A549 treated with RU486 at 1 μM for 4 hours (cell line): ENCODE data around the gene NFIA. TPM values are rescaled to one million over a fixed set of nuclear protein-coding genes. Genes with fewer than 3 reads are reported as not detected.

ENCODE experiments used
- total RNA-seq: library from RNA; stranded (reverse); fragments of 200-300 nt; extraction: Qiagen RNA extraction; gene quantifications from 5 replicates; pipeline ENCODE4 v1.2.3, GENCODE V29; 2022; ENCODE audit warnings: low read depth

NFIA gene
- 4.9 to 7.0 TPM (median 5.3 TPM) in 5 replicates for total RNA-seq

GRCh38 chr1:61082311-61083012 lies at the start of gene NFIA:
TSS of gene NFIA (plus strand) at chr1:61082561.

